ENCODE results near the gene RPS28.
"Not testable (repeated sequence)": the region's sequence is repeated elsewhere in the genome, so short reads cannot be mapped to it uniquely, and the experiment has no call there.

The RPS28 gene

DNA sequence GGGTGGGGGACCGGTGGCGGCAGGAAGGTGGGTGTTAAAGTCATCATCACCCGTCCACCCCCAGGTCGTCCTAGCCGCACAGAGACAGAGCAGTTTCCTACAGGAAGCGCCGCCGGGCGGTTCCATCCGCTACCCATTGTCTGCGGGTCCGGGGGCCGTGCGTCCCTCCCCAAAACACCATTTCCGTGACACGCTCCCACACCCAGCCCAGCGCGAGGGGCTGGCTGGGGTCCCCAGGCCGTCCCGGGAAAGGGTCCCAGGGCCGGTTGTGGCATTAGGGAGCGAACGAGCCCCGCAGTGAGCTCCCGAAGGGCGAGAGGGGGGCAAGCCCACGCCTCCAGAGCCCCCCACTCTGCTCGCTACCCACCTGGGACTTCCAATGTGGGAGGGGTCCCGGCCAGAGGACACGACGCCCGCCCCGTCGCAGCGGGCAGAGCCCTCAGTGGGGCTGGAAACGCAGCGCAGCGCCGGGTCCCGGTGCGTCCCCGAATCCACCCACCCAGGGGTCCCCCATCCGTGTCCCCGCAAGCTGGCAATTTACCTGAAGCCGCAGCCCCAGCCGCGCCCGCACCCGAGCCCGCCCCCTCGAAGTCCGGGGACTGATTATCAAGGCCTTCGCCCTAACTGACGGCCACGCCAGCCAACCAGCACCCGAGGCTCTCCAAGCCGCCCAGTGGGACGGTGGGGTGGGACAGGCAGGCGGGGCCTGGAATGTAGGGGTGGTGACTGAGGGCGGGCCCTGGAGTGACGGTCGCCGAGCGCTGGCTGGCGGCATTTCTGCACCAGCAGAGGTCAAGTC, 21.6 kb downstream of the RPS28 start, which contains the start of gene KANK3:
KANK3 (minus strand) TSS at position 579 of the 799 bp plus-strand sequence. CDS start 5,434 bp downstream, outside the sequence.
- peak; percentile 80 to 95 (median 87) for DNase-seq

DNA sequence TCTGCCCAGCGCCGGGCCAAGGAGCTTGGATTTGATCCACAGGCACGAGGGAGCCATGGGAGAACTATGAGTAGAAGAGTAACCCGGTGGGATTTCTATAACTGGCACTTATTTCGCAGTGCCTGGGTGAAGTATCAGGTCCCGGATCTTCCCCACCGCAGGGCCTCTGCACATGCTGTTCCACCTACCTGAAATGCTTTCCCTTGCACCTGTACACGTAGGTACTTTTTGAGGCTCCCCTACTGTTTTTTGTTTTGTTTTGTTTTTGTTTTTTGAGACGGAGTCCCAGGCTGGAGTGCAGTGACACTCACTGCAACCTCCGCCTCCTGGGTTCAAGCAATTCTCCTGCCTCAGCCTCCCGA, 22.2 kb downstream of the RPS28 start:
- DNase-seq = no peak

DNA sequence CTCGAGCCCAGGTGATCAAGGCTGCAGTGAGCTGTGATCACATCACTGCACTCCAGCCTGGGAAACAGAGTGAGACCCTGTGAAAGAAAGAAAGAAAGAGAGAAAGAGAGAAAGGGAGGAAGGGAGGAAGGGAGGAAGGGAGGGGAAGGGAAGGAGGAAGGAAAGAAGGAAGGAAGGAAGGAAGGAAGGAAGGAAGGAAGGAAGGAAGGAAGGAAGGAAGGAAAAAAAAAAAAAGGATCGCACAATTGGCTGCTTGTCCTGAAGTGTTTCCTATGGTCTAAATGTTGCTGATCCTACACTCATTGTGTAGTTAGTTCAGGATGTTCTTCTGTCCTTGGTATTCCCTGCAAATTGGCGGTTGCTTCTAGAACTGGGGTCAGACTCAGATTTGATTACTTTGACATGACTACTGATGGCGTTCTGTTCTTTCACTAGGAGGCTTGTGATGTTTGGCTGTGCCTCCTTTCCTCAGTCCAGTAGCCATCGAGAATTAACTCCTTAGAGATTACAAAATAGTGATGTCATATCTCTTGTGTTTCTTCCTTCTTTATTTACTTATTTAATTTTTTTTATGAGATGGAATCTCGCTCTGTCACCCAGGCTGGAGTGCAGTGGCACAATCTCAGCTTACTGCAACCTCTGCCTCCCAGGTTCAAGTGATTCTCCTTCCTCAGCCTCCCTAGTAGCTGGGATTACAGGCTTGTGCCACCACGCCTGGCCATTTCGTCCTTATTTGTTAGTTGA, 28.5 kb downstream of the RPS28 start:
- not testable (repeated sequence) for DNase-seq

DNA sequence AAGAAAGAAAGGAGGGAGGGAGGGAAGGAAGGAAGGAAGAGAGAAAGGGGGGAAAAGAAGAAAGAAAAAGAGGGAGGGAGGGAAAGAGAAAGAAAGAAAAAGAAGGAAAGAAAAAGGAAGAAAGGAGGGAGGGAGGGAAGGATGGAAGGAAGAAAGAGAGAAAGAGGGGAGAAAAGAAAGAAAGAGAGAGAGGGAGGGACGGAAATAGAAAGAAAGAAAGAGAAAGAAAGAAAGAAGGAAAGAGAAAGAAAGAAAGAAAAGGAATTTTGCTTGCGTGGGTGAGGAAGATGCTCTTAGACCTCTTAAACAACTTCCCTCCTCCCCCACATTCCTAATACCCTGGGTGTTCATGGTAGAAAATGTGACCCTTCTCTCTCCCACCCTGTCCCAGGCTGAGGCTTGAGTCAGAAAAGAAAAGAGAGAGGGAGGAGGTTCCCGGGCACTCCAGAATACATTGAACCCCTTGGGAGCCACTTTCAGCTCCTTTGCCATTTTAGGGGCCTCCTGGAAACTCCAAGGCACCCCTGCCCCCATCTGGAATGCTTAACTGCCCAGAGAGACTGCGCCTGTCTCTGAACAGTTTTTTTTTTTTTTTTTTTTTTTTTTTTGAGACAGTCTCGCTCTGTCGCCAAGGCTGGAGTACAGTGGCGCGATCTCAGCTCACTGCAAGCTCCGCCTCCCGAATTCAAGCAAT, 31.0 kb downstream of the RPS28 start:
- DNase-seq = no peak

DNA sequence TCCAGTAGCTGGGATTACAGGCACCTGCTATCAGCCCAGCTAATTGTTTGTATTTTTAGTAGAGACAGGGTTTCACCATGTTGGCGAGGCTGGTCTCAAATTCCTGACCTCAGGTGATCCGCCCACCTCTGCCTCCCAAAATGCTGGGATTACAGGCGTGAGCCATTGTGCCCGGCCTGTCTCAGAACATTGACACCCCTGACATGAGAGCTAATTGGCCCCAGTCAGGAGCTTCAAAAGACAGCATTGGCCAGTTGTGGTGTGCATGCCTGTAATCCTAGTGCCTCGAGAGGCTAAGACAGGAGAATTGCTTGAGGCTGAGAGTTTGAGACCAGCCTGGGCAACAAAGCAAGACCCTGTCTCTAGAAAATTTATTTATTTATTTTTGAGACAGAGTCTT, 31.5 kb downstream of the RPS28 start:
- not testable (repeated sequence) for DNase-seq

DNA sequence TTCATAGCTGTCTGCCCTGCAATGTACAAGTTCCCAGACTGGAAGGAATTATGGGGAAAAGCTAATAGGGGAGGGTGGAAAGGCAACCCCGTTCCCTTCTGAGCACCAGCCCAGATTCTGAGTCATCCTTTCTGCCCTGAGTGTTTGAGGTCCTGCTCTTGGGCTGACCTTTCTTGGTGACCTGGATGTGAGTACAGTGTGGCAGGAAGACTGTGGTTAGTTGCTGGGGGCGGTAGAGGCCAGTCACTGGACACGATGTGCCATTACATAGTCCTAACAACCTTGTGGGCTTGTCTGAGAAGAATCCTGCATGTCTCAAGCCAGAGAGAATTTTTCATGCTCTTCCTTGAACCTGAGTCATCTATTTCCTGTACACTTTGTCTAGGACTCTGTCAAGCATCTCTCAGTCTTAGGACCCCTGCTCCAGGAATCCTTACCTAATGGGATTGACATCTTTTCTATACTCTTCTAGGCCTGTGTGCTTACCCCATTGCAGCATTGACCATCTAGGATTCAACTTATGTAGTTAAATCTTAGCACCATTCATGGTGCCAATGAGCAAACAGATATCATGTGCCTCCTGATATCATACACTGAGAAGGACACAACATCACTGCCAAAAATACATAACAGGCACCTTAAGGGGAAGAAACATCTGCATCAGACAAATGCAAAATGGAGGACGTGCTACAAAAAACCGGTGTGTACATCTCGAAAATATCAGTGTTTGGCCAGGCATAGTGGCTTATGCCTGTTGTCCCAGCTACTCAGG, 34.5 kb downstream of the RPS28 start:
- no peak for DNase-seq

DNA sequence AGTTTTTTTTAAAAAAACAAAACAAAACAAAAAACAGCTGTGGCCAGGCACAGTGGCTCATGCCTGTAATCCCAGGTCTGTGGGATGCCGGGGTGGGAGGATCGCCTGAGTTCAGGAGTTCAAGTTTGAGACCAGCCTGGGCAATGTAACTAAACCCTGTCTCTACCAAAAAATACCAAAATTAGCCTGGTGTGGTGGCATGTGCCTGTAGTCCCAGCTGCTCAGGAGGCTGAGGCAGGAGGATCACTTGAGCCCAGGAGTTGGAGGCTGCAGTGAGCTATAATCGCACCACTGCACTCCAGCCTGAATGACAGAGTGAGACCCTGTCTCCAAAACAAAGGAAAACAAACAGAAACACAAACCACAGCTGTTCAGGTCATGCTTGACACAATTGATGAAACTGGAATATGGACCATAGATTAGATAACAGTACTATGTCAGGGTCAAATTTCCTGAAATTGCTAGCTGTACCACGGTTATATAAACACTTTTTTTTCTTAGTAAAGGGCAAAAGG, 35.8 kb downstream of the RPS28 start:
- no peak for DNase-seq

DNA sequence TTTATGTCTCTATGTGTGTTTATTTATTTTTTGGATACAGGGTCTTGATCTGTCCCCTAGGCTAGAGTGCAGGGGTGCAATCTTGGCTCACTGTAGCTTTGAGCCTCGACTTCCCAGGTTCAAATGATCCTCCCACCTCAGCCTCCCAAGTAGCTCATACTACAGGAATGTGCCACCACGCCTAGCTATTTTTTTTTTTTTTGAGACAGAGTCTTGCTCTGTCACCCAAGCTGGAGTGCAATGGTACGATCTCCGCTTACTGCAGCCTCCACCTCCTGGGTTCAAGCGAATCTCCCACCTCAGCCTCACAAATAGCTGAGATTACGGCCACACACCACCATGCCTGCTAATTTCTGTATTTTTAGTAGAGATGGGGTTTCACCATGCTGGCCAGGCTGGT, 37.7 kb downstream of the RPS28 start:
- DNase-seq = no peak

DNA sequence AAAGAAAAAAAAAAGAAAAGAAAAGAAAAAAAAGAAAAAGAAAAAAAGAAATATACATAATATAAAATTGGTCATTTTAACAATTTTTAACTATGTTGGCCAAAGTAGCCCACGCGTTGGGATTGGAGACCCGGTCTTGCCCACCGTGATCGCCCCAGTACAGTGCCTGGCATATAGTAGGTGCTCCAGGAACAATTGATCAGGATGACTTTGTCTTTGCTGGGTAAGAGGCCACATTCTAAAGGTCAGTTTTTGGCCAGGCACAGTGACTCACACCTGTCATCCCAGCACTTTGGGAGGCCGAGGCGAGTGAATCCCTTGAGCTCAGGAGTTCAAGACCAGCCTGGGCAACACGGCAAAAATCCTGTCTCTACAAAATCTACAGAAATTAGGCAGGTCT, 38.9 kb downstream of the RPS28 start:
- no peak for DNase-seq

DNA sequence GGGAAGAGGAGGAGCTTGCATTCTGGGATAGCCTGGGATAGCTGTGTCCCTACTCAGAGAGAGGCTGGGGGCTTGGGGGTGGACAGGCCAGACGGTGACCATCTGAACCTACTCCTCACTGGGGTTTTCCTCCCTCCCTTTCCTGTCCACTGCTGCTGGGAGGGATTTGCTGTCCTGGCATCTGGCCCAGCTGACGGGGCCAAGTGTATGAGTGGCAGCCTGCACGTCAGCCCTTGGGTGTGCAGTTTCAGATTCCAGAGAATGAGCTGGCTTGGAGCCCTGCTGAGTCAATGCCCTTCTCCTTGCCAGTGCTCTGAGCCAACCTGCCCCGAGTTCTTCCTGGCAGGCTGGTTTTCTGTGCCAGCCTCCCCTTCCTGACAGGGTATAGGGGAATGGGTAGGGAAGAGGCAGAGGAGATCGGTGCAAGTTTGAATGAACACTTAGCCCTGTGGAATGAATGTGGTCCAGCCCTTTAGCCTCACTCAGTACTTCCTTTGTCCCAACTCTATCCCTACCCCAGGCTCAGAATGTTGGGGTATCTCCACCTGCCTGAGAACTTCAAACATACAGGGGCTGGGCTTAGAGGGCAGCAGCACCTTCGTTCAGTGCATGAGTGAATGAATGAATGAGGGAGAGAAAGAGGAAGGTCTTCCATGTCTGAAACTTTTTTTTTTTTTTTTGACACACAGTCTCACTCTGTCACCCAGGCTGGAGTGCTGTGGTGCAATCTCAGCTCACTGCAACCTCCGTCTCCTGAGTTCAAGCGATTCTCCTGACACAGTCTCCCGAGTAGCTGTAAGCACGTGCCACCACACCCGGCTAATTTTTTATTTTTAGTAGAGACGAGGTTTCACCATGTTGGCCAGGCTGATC, 40.9 kb downstream of the RPS28 start:
- DNase-seq = no peak

DNA sequence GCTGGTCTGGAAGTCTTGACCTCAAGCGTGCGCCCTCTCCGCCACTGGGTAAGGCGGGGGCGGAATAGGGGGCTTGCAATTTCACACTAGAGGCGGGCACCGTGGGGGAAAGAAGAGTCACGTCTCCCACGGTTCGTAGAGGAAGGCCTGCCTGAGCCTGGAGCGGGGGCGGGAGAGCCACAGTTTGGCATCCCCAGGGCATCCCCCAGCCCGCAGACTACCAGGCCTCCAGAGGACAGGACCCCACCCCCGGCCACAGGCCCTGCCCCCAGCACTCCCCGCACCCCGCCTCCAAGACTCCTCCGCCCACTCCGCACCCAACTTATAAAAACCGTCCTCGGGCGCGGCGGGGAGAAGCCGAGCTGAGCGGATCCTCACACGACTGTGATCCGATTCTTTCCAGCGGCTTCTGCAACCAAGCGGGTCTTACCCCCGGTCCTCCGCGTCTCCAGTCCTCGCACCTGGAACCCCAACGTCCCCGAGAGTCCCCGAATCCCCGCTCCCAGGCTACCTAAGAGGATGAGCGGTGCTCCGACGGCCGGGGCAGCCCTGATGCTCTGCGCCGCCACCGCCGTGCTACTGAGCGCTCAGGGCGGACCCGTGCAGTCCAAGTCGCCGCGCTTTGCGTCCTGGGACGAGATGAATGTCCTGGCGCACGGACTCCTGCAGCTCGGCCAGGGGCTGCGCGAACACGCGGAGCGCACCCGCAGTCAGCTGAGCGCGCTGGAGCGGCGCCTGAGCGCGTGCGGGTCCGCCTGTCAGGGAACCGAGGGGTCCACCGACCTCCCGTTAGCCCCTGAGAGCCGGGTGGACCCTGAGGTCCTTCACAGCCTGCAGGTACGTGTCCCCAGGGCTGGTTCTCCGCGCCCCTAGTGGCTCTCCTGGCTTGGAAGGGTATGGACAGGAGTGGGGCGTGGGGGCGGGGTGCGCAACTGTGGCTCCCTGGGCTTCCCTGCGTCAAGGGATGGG, 42.8 kb downstream of the RPS28 start, which contains the start of gene ANGPTL4:
ANGPTL4 (plus strand) TSS at position 353 of the 969 bp plus-strand sequence; CDS start at position 520, 167 bp downstream.
- peak in 2 of 5 donors; percentile 16 to 45 for DNase-seq

DNA sequence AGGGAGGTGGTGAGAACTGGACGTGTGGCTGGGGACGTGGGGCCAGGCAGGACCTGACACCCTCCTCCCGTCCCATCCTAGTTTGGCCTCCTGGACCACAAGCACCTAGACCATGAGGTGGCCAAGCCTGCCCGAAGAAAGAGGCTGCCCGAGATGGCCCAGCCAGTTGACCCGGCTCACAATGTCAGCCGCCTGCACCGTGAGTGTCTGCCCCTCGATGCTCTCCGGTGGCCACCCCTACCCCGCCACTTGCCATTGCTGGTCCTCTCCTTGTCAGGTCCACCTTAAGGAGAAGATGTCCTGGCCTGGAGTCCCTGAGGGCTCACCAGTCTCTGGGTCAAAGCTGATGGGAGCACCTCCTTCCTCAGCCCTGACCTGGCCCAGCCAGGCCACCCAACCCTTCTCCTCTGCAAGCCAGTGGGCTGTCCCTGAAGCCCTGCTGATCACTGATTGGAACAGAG, 44.9 kb downstream of the RPS28 start:
- DNase-seq = no peak

DNA sequence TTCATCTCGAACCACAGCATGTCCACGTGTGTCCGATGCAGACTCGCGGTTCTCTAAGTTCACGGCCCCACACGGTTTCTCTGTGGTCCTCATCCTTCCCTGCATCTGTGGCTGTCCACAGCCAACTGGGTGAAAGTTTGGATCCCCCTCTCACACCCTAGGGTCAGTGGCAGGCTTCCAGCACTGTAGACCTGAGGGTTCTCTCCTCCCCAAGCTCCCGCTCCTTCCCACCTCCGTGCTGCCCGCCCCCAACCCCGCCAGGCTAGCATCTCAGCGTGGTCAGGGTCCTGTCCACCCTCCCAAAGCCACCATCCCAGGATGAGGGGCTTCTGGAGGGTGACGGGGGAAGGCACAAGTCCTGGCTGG, 45.6 kb downstream of the RPS28 start:
- DNase-seq = no peak

DNA sequence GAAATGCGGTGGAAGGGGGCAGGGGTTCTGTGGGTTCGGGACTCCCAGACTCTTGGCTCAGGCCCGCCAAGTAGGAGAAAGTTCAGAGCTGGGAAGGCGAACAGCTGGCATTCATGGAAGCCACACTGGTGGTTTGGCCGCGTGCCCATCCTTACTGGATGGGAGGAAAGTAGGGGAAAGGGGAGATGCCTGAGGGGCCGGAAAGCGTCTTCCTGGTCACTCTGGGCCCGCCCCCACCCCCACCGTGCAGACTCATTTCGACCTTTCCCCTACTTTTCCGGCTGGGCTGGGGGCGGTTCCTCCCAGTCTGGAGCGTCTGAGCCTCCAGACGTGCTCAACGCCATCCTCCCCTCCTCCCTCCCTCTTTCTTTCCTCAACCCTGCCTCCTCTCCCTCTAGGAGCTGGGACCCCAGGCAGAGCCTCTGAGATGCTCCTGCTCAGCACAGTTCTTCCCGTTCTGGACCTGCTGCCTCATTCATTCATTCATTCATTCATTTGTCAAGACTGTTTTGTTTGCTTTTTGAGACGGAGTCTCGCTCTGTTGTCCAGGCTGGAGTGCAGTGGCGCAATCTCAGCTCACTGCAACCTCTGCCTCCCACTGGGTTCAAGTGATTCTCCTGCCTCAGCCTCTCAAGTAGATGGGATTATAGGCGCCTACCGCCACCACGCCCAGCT, 46.2 kb downstream of the RPS28 start:
- DNase-seq = no peak

DNA sequence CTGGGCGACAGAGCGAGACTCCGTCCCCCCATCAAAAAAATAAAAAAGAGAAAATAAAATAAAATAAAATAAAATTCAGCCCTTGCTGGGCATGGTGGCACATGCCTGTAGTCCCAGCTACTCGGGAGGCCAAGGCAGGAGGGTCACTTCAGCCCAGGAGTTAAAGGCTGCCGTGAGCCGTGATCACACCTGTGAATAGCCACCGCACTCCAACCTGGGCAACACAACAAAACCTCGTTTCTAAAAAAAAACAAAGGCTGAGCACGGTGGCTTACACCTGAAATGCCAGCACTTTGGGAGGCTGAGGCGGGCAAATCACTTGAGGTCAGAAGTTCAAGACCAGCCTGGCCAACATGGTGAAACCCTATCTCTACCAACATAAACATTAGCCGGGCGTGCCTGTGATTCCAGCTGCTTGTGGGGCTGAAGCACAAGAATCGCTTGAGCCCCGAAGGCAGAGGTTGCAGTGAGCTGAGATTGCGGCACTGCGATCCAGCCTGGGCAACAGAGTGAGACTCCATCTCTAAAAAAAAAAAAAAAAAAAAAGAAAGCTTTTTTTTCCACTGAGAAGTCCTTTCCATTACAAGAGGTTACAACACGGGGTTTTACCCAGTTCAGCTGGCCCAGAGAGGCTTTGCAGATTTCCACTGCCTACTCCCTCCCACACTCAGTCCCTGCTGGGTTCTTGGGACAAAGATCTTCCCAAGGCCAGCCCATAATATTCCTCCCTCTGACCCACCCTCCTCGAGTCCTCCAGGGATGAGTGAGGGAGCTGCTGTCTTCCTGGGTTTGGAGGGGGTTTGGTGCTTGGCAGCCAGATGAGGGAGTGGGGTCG, 49.1 kb downstream of the RPS28 start:
- no peak for DNase-seq

DNA sequence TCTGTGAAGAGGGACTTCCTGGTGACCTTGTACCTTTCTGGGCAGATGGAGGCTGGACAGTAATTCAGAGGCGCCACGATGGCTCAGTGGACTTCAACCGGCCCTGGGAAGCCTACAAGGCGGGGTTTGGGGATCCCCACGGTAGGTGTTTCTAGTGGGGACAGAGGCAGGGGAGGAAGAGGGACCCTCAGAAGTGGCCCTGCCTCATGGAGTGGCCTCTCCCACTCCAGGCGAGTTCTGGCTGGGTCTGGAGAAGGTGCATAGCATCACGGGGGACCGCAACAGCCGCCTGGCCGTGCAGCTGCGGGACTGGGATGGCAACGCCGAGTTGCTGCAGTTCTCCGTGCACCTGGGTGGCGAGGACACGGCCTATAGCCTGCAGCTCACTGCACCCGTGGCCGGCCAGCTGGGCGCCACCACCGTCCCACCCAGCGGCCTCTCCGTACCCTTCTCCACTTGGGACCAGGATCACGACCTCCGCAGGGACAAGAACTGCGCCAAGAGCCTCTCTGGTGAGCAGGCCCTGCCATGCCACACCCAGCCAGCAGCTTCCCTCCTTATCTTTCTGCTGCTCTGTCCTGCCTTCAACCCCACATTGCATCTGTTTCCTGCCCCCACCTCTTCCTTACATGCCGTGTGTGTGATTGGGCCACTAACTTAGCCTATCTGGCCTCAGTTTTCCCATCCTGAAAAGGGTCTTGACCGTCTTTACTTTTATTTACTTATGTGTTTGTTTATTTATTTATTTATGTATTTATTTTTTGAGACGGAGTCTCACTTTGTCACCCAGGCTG, 49.9 kb downstream of the RPS28 start:
- DNase-seq = no peak
